A673 (cell line): ENCODE results near the gene KRTAP19-5. TPM values are rescaled to one million over a fixed set of nuclear protein-coding genes. Genes with fewer than 3 reads are reported as not detected.

Experiments
- BruUV-seq: library from RNA; stranded (reverse); fragments of 400-500 nt; replicated peaks from 2 replicates; lab custom pipeline; 2021; lab: Mats Ljungman, UMichigan
- CTCF ChIA-PET: fragments of 300-600 bp; sonication (Branson Sonifier 250); formaldehyde crosslinking; loops from one replicate; lab custom pipeline; 2022; ENCODE audit warnings: antibody characterized with exemption; lab: Charles Lee
- POLR2A ChIA-PET: fragments of 300-600 bp; sonication (Branson Sonifier 250); formaldehyde crosslinking; loops from one replicate; lab custom pipeline; 2022; ENCODE audit warnings: antibody characterized with exemption; ENCODE audit not compliant: low non-redundant PET; lab: Charles Lee
- DNase-seq: peaks from one replicate; pipeline ENCODE4 v3.0.0-alpha.2; 2015; ENCODE audit warnings: low spot score
- H3K27ac ChIP-seq: fragments of 200-600 bp; sonication (generic); 2 replicates; pipeline ENCODE4 v1.5.1; 2016; ENCODE audit warnings: mixed run types, low read depth, mild to moderate bottlenecking, mixed read lengths, antibody characterized with exemption, low read length; ENCODE audit not compliant: poor library complexity, severe bottlenecking
- H3K27me3 ChIP-seq: fragments of 200-600 bp; sonication (generic); replicated peaks from 2 replicates; pipeline ENCODE4 v1.6.1; 2017; ENCODE audit warnings: mixed run types, low read depth, mild to moderate bottlenecking, mixed read lengths, antibody characterized with exemption, low read length; ENCODE audit not compliant: insufficient read depth, poor library complexity
- H3K36me3 ChIP-seq: fragments of 200-600 bp; sonication (generic); 2 replicates; pipeline ENCODE4 v1.6.1; 2016; ENCODE audit warnings: mixed run types, mild to moderate bottlenecking, mixed read lengths, antibody characterized with exemption, low read length; ENCODE audit not compliant: insufficient read depth, poor library complexity, severe bottlenecking
- H3K4me1 ChIP-seq: fragments of 200-600 bp; sonication (generic); 2 replicates; pipeline ENCODE4 v1.6.1; 2017; ENCODE audit warnings: mixed run types, mild to moderate bottlenecking, mixed read lengths, antibody characterized with exemption, low read length; ENCODE audit not compliant: insufficient read depth, poor library complexity, severe bottlenecking
- H3K4me3 ChIP-seq: fragments of 200-600 bp; sonication (generic); 2 replicates; pipeline ENCODE4 v1.5.1; 2016; ENCODE audit warnings: low read depth, mixed run types, mild to moderate bottlenecking, mixed read lengths, low read length; ENCODE audit not compliant: poor library complexity, severe bottlenecking
- H3K9me3 ChIP-seq: fragments of 200-600 bp; sonication (generic); 2 replicates; pipeline ENCODE4 v1.6.1; 2016; ENCODE audit warnings: mixed run types, low read depth, mild to moderate bottlenecking, mixed read lengths, antibody characterized with exemption, low read length; ENCODE audit not compliant: poor library complexity, severe bottlenecking
- CTCF ChIP-seq: fragments of 300-800, 200-600 bp; sonication (generic); conservative IDR thresholded peaks from 2 replicates; pipeline ENCODE4 v1.5.1; 2017; ENCODE audit warnings: low read depth, mild to moderate bottlenecking, antibody characterized with exemption, low read length, moderate library complexity, mixed read lengths
- EZH2 ChIP-seq: fragments of 200-600 bp; sonication (generic); IDR thresholded peaks from 2 replicates; pipeline ENCODE4 v1.6.1; 2017; ENCODE audit warnings: borderline replicate concordance, low read depth, mild to moderate bottlenecking, mixed read lengths, antibody characterized with exemption, low read length; ENCODE audit not compliant: poor library complexity, severe bottlenecking
- intact Hi-C: fragments of 100-400 bp; cut with micrococcal nuclease; formaldehyde crosslinking; loops from one replicate; pipeline ENCODE4 v1.10.0; 2022; ENCODE audit not compliant: unreplicated experiment
- total RNA-seq: library from RNA; stranded (reverse); gene quantifications from 2 replicates; pipeline ENCODE4 v1.2.3, GENCODE V29; 2021

KRTAP19-5 gene
- total RNA-seq, 1 experiment from 2014 or later, result not detected

GRCh38 chr21:30487336-30487735 lies 14.6 kb downstream of the KRTAP19-5 start, which contains the start of gene KRTAP19-2:
Gene KRTAP19-2, minus strand, starts transcription at chr21:30487436. Its CDS starts 88 bp downstream, at chr21:30487348.
- H3K4me1 ChIP-seq, result no peaks in the 10 kb centered on the region
- TF ChIP-seq EZH2 (no peak), CTCF (no peak)
- H3K27ac ChIP-seq, result no peak within 1 kb of the TSS
- no peaks in the 10 kb centered on the region for H3K27me3 ChIP-seq
- BruUV-seq, result no TSS peak
- no peak for DNase-seq
- peaks cover 7% of the 10 kb centered on the region for H3K9me3 ChIP-seq
- no peaks in the 10 kb centered on the region for H3K36me3 ChIP-seq
- no peak within 1 kb of the TSS for H3K4me3 ChIP-seq
- ChIA-PET POLR2A (no interaction called here), CTCF (no interaction called here)
- intact Hi-C loops, result no loop called here

GRCh38 chr21:30486180-30486579 lies 15.8 kb downstream of the KRTAP19-5 start:
- intact Hi-C loops, result no loop called here
- H3K4me3 ChIP-seq, result no peak overlapping the region
- CTCF ChIA-PET, result no interaction called here

GRCh38 chr21:30482130-30482529 lies 19.8 kb downstream of the KRTAP19-5 start:
- CTCF ChIA-PET, result no interaction called here
- TF ChIP-seq EZH2 (no peak), CTCF (no peak)
- Histone ChIP-seq H3K9me3 (peaks cover 3% of the 10 kb centered on the region), H3K27me3 (no peaks in the 10 kb centered on the region), H3K4me1 (no peaks in the 10 kb centered on the region), H3K27ac (no peak overlapping the region), H3K36me3 (no peaks in the 10 kb centered on the region), H3K4me3 (no peak overlapping the region)
- POLR2A ChIA-PET, result no interaction called here
- BruUV-seq, result no TSS peak
- DNase-seq, result no peak
- intact Hi-C loops, result no loop called here

More at GRCh38 chr21:30486180-30486579, 15.8 kb downstream of the KRTAP19-5 start:
- peaks cover 7% of the 10 kb centered on the region for H3K9me3 ChIP-seq
- POLR2A ChIA-PET, result no interaction called here
- H3K27ac ChIP-seq, result no peak overlapping the region
- no peaks in the 10 kb centered on the region for H3K27me3 ChIP-seq
- no peak for DNase-seq
- H3K4me1 ChIP-seq, result no peaks in the 10 kb centered on the region
- H3K36me3 ChIP-seq, result no peaks in the 10 kb centered on the region
- no peak for TF ChIP-seq EZH2
- no peak for TF ChIP-seq CTCF
- BruUV-seq, result no TSS peak
